GM19240 (cell line): ENCODE results near the gene TRIM9.

Source experiments
- DNase-seq: peaks from one replicate; pipeline ENCODE4 v3.0.0; 2011; ENCODE audit warnings: low spot score; ENCODE audit not compliant: insufficient read length

Gene TRIM9

GRCh38 chr14:50936882-50937281 lies 158.0 kb downstream of the TRIM9 start:
- DNase-seq = no peak

GRCh38 chr14:50936016-50936340 lies 158.9 kb downstream of the TRIM9 start:
- DNase-seq = no peak

GRCh38 chr14:50935126-50936015 lies 159.5 kb downstream of the TRIM9 start:
- DNase-seq = no peak

GRCh38 chr14:50932592-50933495 lies 162.1 kb downstream of the TRIM9 start:
- DNase-seq = no peak

GRCh38 chr14:50932156-50932555 lies 162.7 kb downstream of the TRIM9 start:
- no peak for DNase-seq

GRCh38 chr14:50931559-50931958 lies 163.3 kb downstream of the TRIM9 start:
- no peak for DNase-seq

- DNase-seq = no peak
These were observed 165.4 kb downstream of the TRIM9 start for GRCh38 chr14:50929506-50929905.

GRCh38 chr14:50928002-50928635 lies 166.8 kb downstream of the TRIM9 start:
- no peak for DNase-seq

- DNase-seq = no peak
These were observed 168.0 kb downstream of the TRIM9 start for GRCh38 chr14:50926851-50927386.
